HepG2 (cell line): Measurements from ENCODE around the gene LRP10. TPM values are rescaled to one million over a fixed set of nuclear protein-coding genes. Genes with fewer than 3 reads are reported as not detected.
A peak's percentile ranks its signal among the peaks of the same experiment; 100 is the strongest.

Source experiments
- ATAD3A ChIP-seq: sonication (generic); formaldehyde crosslinking; IDR thresholded peaks from 2 replicates; pipeline ENCODE4 v1.4.0; 2020; ENCODE audit warnings: missing genetic modification reagents
- FOXC1 ChIP-seq: sonication (generic); formaldehyde crosslinking; IDR thresholded peaks from 2 replicates; pipeline ENCODE4 v1.8.0; 2022; ENCODE audit warnings: mild to moderate bottlenecking, missing genetic modification reagents, borderline replicate concordance
- KDM1A ChIP-seq: IDR thresholded peaks from 2 replicates; pipeline ENCODE4 v1.6.1; 2016; ENCODE audit warnings: missing compliant biosample characterization
- KDM5A ChIP-seq: fragments of 200-600 bp; sonication (generic); IDR thresholded peaks from 2 replicates; pipeline ENCODE4 v1.7.0; 2018; ENCODE audit warnings: antibody characterized with exemption, mild to moderate bottlenecking, low read length, borderline replicate concordance
- KLF13 ChIP-seq: sonication (generic); formaldehyde crosslinking; IDR thresholded peaks from 2 replicates; pipeline ENCODE4 v1.4.0; 2020; ENCODE audit warnings: mild to moderate bottlenecking, missing genetic modification reagents
- MYNN ChIP-seq: sonication (generic); formaldehyde crosslinking; IDR thresholded peaks from 2 replicates; pipeline ENCODE4 v1.4.0; 2020; ENCODE audit warnings: mild to moderate bottlenecking, low read depth, missing genetic modification reagents
- NR2F2 ChIP-seq: IDR thresholded peaks from 2 replicates; pipeline ENCODE4 v1.6.1; 2012; ENCODE audit warnings: low read depth, inconsistent platforms, borderline replicate concordance
- SNAI1 ChIP-seq: sonication (generic); formaldehyde crosslinking; IDR thresholded peaks from 2 replicates; pipeline ENCODE4 v1.5.0; 2020; ENCODE audit warnings: mild to moderate bottlenecking, missing genetic modification reagents, borderline replicate concordance
- SP2 ChIP-seq: sonication (generic); formaldehyde crosslinking; IDR thresholded peaks from 2 replicates; pipeline ENCODE4 v1.5.1; 2020; ENCODE audit warnings: mild to moderate bottlenecking, missing genetic modification reagents
- SRSF1 ChIP-seq: fragments of 200-400 bp; formaldehyde crosslinking; optimal IDR thresholded peaks from 2 replicates; pipeline ENCODE3; 2017; ENCODE audit warnings: mild to moderate bottlenecking, low read depth, low read length, moderate library complexity
- SSRP1 ChIP-seq: IDR thresholded peaks from 2 replicates; pipeline ENCODE4 v1.6.1; 2016; ENCODE audit warnings: control low read depth
- TCF7L2 ChIP-seq: IDR thresholded peaks from 2 replicates; pipeline ENCODE4 v1.6.1; 2011; ENCODE audit warnings: mild to moderate bottlenecking, low read depth, low read length, moderate library complexity
- ZBTB1 ChIP-seq: sonication (generic); formaldehyde crosslinking; IDR thresholded peaks from 2 replicates; pipeline ENCODE4 v1.4.0; 2020; ENCODE audit warnings: missing genetic modification reagents, borderline replicate concordance
- ZBTB20 ChIP-seq: sonication (generic); formaldehyde crosslinking; IDR thresholded peaks from 2 replicates; pipeline ENCODE4 v1.8.1; 2023; ENCODE audit warnings: missing genetic modification reagents, low read depth, mild to moderate bottlenecking, borderline replicate concordance
- ZNF225 ChIP-seq: sonication (generic); formaldehyde crosslinking; IDR thresholded peaks from 2 replicates; pipeline ENCODE4 v1.4.0; 2020; ENCODE audit warnings: mild to moderate bottlenecking, missing genetic modification reagents
- ZNF275 ChIP-seq: sonication (generic); formaldehyde crosslinking; IDR thresholded peaks from 2 replicates; pipeline ENCODE4 v1.8.0; 2022; ENCODE audit warnings: missing genetic modification reagents, mild to moderate bottlenecking, inconsistent platforms, borderline replicate concordance
- ZNF432 ChIP-seq: sonication (generic); formaldehyde crosslinking; IDR thresholded peaks from 2 replicates; pipeline ENCODE4 v1.5.0; 2020; ENCODE audit warnings: missing genetic modification reagents, mild to moderate bottlenecking, borderline replicate concordance
- ZNF557 ChIP-seq: sonication (generic); formaldehyde crosslinking; IDR thresholded peaks from 2 replicates; pipeline ENCODE4 v1.4.0; 2020; ENCODE audit warnings: missing genetic modification reagents
- ZNF639 ChIP-seq: conservative IDR thresholded peaks from 2 replicates; pipeline ENCODE4 v1.6.1; 2018; ENCODE audit warnings: missing genetic modification reagents
- ZNF776 ChIP-seq: sonication (generic); formaldehyde crosslinking; IDR thresholded peaks from 2 replicates; pipeline ENCODE4 v1.4.0; 2020; ENCODE audit warnings: mild to moderate bottlenecking, missing genetic modification reagents
- polyA plus RNA-seq, 8 experiments: library from polyadenylated mRNA; depleted of rRNA in 3 of 8; stranded (reverse) in 7 of 8; unstranded in 1 of 8; fragments of >200 nt; fragmentation: Illumina TruSeq in 4 of 8; extraction: Trizol in 4 of 8; gene quantifications; 2 replicates each; pipeline versions ENCODE4 v1.2.1 to v1.2.3, GENCODE V29; 2011 to 2016; ENCODE audit warnings: low read depth in 4 of 8, missing spikeins in 1 of 8, mixed read lengths in 1 of 8; ENCODE audit not compliant: insufficient read depth in 1 of 8
- total RNA-seq, 5 experiments: library from RNA; depleted of rRNA; stranded (reverse); fragments of >200 nt; fragmentation: Illumina TruSeq; extraction: Trizol; gene quantifications; 2 replicates each; pipeline ENCODE4 v1.2.3, GENCODE V29; 2016; ENCODE audit warnings: low read depth in 1 of 5
- TF ChIP-seq, protein P1 (sequence below): IDR thresholded peaks from 2 replicates; pipeline ENCODE4 v1.6.1; 2016; ENCODE audit warnings: low read depth
- TF ChIP-seq, protein P2 (sequence below): sonication (generic); formaldehyde crosslinking; IDR thresholded peaks from 2 replicates; pipeline ENCODE4 v1.5.0; 2020; ENCODE audit warnings: missing genetic modification reagents
- TF ChIP-seq, protein P3 (sequence below): sonication (generic); formaldehyde crosslinking; IDR thresholded peaks from 2 replicates; pipeline ENCODE4 v1.5.0; 2020; ENCODE audit warnings: missing genetic modification reagents, mild to moderate bottlenecking, borderline replicate concordance

LRP10 gene
- total and polyA plus RNA-seq, 2 of the 13 experiments (the other 11 are each of a cell fraction or from before 2014, with no cell fraction given): 16.9 to 45.2 TPM

GRCh38 chr14:22871224-22872032 is at the start of gene LRP10 (continued):
- TF ChIP-seq, protein P1, sequence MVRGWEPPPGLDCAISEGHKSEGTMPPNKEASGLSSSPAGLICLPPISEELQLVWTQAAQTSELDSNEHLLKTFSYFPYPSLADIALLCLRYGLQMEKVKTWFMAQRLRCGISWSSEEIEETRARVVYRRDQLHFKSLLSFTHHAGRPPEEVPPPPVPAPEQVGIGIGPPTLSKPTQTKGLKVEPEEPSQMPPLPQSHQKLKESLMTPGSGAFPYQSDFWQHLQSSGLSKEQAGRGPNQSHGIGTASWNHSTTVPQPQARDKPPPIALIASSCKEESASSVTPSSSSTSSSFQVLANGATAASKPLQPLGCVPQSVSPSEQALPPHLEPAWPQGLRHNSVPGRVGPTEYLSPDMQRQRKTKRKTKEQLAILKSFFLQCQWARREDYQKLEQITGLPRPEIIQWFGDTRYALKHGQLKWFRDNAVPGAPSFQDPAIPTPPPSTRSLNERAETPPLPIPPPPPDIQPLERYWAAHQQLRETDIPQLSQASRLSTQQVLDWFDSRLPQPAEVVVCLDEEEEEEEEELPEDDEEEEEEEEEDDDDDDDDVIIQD (CRISPR knock-in tag): peak; percentile 77
- peak; percentile 69; the same call in 1 of the 2 replicates for TF ChIP-seq ATAD3A
- no peak; the same call in 1 of the 2 replicates for TF ChIP-seq MYNN
- TF ChIP-seq, protein P2, sequence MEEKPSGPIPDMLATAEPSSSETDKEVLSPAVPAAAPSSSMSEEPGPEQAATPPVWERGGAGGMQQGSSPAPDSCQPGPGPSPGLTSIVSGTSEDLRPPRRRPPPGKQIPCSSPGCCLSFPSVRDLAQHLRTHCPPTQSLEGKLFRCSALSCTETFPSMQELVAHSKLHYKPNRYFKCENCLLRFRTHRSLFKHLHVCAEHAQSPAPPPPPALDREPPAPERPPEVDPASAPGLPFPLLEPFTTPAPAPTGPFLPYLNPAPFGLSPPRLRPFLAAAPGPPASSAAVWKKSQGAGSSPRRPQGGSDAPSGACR (CRISPR knock-in tag): peak; percentile 94; the same call in 1 of the 2 replicates
- peak; percentile 47; the same call in 1 of the 2 replicates for TF ChIP-seq KLF13
- no peak; the same call in 1 of the 2 replicates for TF ChIP-seq ZBTB20
- TF ChIP-seq, protein P3, sequence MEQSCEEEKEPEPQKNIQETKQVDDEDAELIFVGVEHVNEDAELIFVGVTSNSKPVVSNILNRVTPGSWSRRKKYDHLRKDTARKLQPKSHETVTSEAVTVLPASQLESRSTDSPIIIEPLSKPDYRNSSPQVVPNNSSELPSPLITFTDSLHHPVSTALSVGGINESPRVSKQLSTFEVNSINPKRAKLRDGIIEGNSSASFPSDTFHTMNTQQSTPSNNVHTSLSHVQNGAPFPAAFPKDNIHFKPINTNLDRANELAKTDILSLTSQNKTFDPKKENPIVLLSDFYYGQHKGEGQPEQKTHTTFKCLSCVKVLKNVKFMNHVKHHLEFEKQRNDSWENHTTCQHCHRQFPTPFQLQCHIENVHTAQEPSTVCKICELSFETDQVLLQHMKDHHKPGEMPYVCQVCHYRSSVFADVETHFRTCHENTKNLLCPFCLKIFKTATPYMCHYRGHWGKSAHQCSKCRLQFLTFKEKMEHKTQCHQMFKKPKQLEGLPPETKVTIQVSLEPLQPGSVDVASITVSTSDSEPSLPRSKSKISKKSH: no peak; the same call in none of the 2 replicates
- TF ChIP-seq SP2 (CRISPR knock-in tag): no peak; the same call in none of the 2 replicates
- peak; percentile 88 for TF ChIP-seq ZNF639 (CRISPR knock-in tag)
- peak; percentile 99 for TF ChIP-seq ZNF275 (CRISPR knock-in tag)
- TF ChIP-seq ZNF557: 0 out of 2 replicates have a peak, but pooled peaks have one; percentile 78
- TF ChIP-seq SRSF1: no peak
- peak; percentile 98 for TF ChIP-seq SSRP1 (CRISPR knock-in tag)
- no peak for TF ChIP-seq ZBTB1 (CRISPR knock-in tag)
- TF ChIP-seq TCF7L2: no peak
- TF ChIP-seq KDM1A (CRISPR knock-in tag): peak; percentile 73
- peak; percentile 98 for TF ChIP-seq SNAI1 (CRISPR knock-in tag)
- peak; percentile 54; the same call in 1 of the 2 replicates for TF ChIP-seq KDM5A
- no peak for TF ChIP-seq ZNF432
- peak; percentile 91; the same call in 1 of the 2 replicates for TF ChIP-seq FOXC1
- TF ChIP-seq ZNF225 (CRISPR knock-in tag): peak; percentile 94; the same call in 1 of the 2 replicates
- peak; percentile 63; the same call in 1 of the 2 replicates for TF ChIP-seq NR2F2
- TF ChIP-seq ZNF776 (CRISPR knock-in tag): 0 out of 2 replicates have a peak, but pooled peaks have one; percentile 78
